Breast epithelium (tissue), 3 donors: ENCODE data around the gene GALNT9.

Experiments used
- CTCF ChIP-seq, 3 donors: fragments of 450-650 bp; IDR thresholded peaks; one replicate each; pipeline ENCODE4 v1.5.1; 2016 to 2017; ENCODE audit warnings: antibody characterized with exemption in 3 of 3, mild to moderate bottlenecking in 3 of 3, moderate library complexity in 3 of 3
- POLR2A ChIP-seq: fragments of 450-650 bp; IDR thresholded peaks from one replicate; pipeline ENCODE4 v1.6.1; 2016; ENCODE audit warnings: antibody characterized with exemption, mild to moderate bottlenecking, moderate library complexity
- POLR2AphosphoS5 ChIP-seq, 3 donors: sonication (generic); formaldehyde crosslinking; IDR thresholded peaks; one replicate each; pipeline ENCODE4 v1.6.1; 2017; ENCODE audit warnings: antibody characterized with exemption in 3 of 3

GRCh38 chr12:132182206-132182710 lies 147.1 kb downstream of the GALNT9 start:
- TF ChIP-seq CTCF (IDR thresholded peaks at IDR 0.05) (no peak), POLR2AphosphoS5 (IDR thresholded peaks at IDR 0.05) (no peak), POLR2A (no peak)
